H1 (cell line): ENCODE results near the gene LAMTOR4. TPM values are rescaled to one million over a fixed set of nuclear protein-coding genes. Genes with fewer than 3 reads are reported as not detected.

Experiments
- CTCF ChIA-PET: fragments of 300-600 bp; sonication (Branson Sonifier 250); formaldehyde crosslinking; loops from one replicate; lab custom pipeline; 2021; ENCODE audit not compliant: partially characterized antibody; lab: Charles Lee
- POLR2A ChIA-PET: fragments of 300-600 bp; sonication (Branson Sonifier 250); formaldehyde crosslinking; loops from one replicate; lab custom pipeline; 2021; ENCODE audit warnings: inconsistent platforms; ENCODE audit not compliant: partially characterized antibody; lab: Charles Lee
- DNase-seq, 2 experiments: peaks; one replicate each; pipeline versions ENCODE4 v3.0.0 to v3.0.0-alpha.2; 2010 to 2022; ENCODE audit warnings: low spot score in 2 of 2, low read depth in 1 of 2, mixed read lengths in 1 of 2
- FAIRE-seq: peaks from 2 replicates; lab custom pipeline; 2011; peaks lifted over from hg19 to GRCh38; lab: Jason Lieb, UNC
- H2AFZ ChIP-seq: 2 replicates; pipeline ENCODE4 v1.8.1; 2012; ENCODE audit warnings: low read length, inconsistent platforms
- H2AK5ac ChIP-seq: 2 replicates; pipeline ENCODE4 v1.6.1; 2013; ENCODE audit warnings: low read depth, low read length
- H2BK120ac ChIP-seq: replicated peaks from 2 replicates; pipeline ENCODE3; 2013; ENCODE audit warnings: low read depth, low read length, inconsistent platforms
- H2BK12ac ChIP-seq: 2 replicates; pipeline ENCODE4 v1.6.1; 2013; ENCODE audit warnings: low read depth, low read length
- H2BK15ac ChIP-seq: 2 replicates; pipeline ENCODE4 v1.6.1; 2013; ENCODE audit warnings: low read length
- H2BK20ac ChIP-seq: 2 replicates; pipeline ENCODE4 v1.6.1; 2013; ENCODE audit warnings: low read length
- H2BK5ac ChIP-seq: 2 replicates; pipeline ENCODE4 v1.6.1; 2013; ENCODE audit warnings: low read depth, low read length
- H3K14ac ChIP-seq: 2 replicates; pipeline ENCODE4 v1.6.1; 2013; ENCODE audit warnings: inconsistent platforms; ENCODE audit not compliant: insufficient read length
- H3K18ac ChIP-seq: 2 replicates; pipeline ENCODE4 v1.6.1; 2013; ENCODE audit warnings: low read length; ENCODE audit errors: extremely low read depth
- H3K23ac ChIP-seq: 2 replicates; pipeline ENCODE4 v1.6.1; 2013; ENCODE audit warnings: inconsistent platforms; ENCODE audit not compliant: insufficient read length
- H3K23me2 ChIP-seq: 2 replicates; pipeline ENCODE4 v1.6.1; 2013; ENCODE audit warnings: low read depth, low read length
- H3K27ac ChIP-seq: 2 replicates; pipeline ENCODE4 v1.6.1; 2011; ENCODE audit warnings: low read depth, low read length, inconsistent platforms
- H3K27me3 ChIP-seq, 4 experiments: replicated peaks in 1 of 4; 1 replicate in 1 of 4; 2 replicates in 3 of 4; pipeline versions ENCODE4 v1.6.1 to v1.8.1; 2011 to 2013; ENCODE audit warnings: low read length in 3 of 4, mild to moderate bottlenecking in 3 of 4, inconsistent platforms in 2 of 4, mixed read lengths in 2 of 4, moderate library complexity in 1 of 4; ENCODE audit not compliant: control insufficient read depth in 3 of 4, insufficient read depth in 3 of 4; ENCODE audit errors: extremely low read depth in 1 of 4
- H3K36me3 ChIP-seq, 4 experiments: 2 replicates each; pipeline versions ENCODE4 v1.6.1 to v1.8.1; 2011 to 2013; ENCODE audit warnings: mild to moderate bottlenecking in 4 of 4, low read length in 3 of 4, moderate library complexity in 2 of 4, control low read depth in 1 of 4, inconsistent platforms in 1 of 4; ENCODE audit not compliant: insufficient read depth in 4 of 4, control insufficient read depth in 2 of 4
- H3K4ac ChIP-seq: replicated peaks from 2 replicates; pipeline ENCODE3; 2013; ENCODE audit warnings: low read length, low read depth, mixed read lengths, inconsistent platforms; ENCODE audit not compliant: insufficient read length
- H3K4me1 ChIP-seq, 4 experiments: replicated peaks in 1 of 4; 1 replicate in 1 of 4; 2 replicates in 3 of 4; pipeline versions ENCODE4 v1.6.1 to v1.8.1; 2011 to 2013; ENCODE audit warnings: low read length in 3 of 4, inconsistent platforms in 2 of 4, mixed read lengths in 1 of 4; ENCODE audit not compliant: insufficient read depth in 4 of 4, control insufficient read depth in 3 of 4
- H3K4me2 ChIP-seq, 2 experiments: 2 replicates each; pipeline versions ENCODE4 v1.6.1 to v1.8.1; 2011 to 2013; ENCODE audit warnings: low read depth in 2 of 2, low read length in 2 of 2, control low read depth in 1 of 2, inconsistent platforms in 1 of 2, mild to moderate bottlenecking in 1 of 2; ENCODE audit not compliant: insufficient read depth in 1 of 2
- H3K4me3 ChIP-seq, 4 experiments: fragments of 200-600, 300-600 bp in 1 of 4; sonication (generic), shearing (Covaris generic), sonication (Bioruptor Twin) in 1 of 4; 2 replicates each; pipeline versions ENCODE4 v1.5.1 to v1.8.1; 2011 to 2016; ENCODE audit warnings: low read length in 4 of 4, low read depth in 3 of 4, control low read depth in 2 of 4, inconsistent platforms in 2 of 4, mild to moderate bottlenecking in 2 of 4, mixed read lengths in 1 of 4, moderate library complexity in 1 of 4; ENCODE audit not compliant: insufficient read depth in 2 of 4; ENCODE audit errors: extremely low read depth in 1 of 4
- H3K56ac ChIP-seq: replicated peaks from 2 replicates; pipeline ENCODE3; 2013; ENCODE audit warnings: low read depth, mild to moderate bottlenecking, mixed read lengths, low read length, inconsistent platforms; ENCODE audit not compliant: insufficient read length
- H3K79me1 ChIP-seq: 2 replicates; pipeline ENCODE4 v1.6.1; 2013; ENCODE audit warnings: low read depth, low read length, control low read depth
- H3K79me2 ChIP-seq, 2 experiments: 2 replicates each; pipeline versions ENCODE4 v1.6.1 to v1.8.1; 2012 to 2013; ENCODE audit warnings: low read length in 2 of 2, mild to moderate bottlenecking in 2 of 2, inconsistent platforms in 1 of 2; ENCODE audit not compliant: insufficient read depth in 2 of 2, control insufficient read depth in 1 of 2
- H3K9ac ChIP-seq, 4 experiments: replicated peaks in 1 of 4; 1 replicate in 1 of 4; 2 replicates in 3 of 4; pipeline versions ENCODE4 v1.6.1 to v1.8.1; 2011 to 2013; ENCODE audit warnings: low read depth in 3 of 4, low read length in 3 of 4, control low read depth in 2 of 4, mild to moderate bottlenecking in 2 of 4, moderate library complexity in 2 of 4, inconsistent platforms in 1 of 4; ENCODE audit errors: extremely low read depth in 1 of 4
- H3K9me3 ChIP-seq, 2 experiments: 2 replicates each; pipeline versions ENCODE4 v1.6.1 to v1.8.1; 2012 to 2013; ENCODE audit warnings: mild to moderate bottlenecking in 2 of 2, moderate library complexity in 2 of 2, control low read depth in 1 of 2, inconsistent platforms in 1 of 2, low read depth in 1 of 2, low read length in 1 of 2, mixed read lengths in 1 of 2; ENCODE audit not compliant: insufficient read depth in 2 of 2
- H4K20me1 ChIP-seq, 2 experiments: replicated peaks in 1 of 2; 2 replicates each; pipeline versions ENCODE3 to v1.8.1; 2011 to 2013; ENCODE audit warnings: inconsistent platforms in 2 of 2, low read length in 2 of 2, mild to moderate bottlenecking in 1 of 2; ENCODE audit not compliant: insufficient read depth in 2 of 2, control insufficient read depth in 1 of 2
- H4K5ac ChIP-seq: 2 replicates; pipeline ENCODE4 v1.6.1; 2013; ENCODE audit warnings: low read length, low read depth, mixed read lengths, inconsistent platforms; ENCODE audit not compliant: insufficient read length
- H4K8ac ChIP-seq: 2 replicates; pipeline ENCODE4 v1.8.0; 2013; ENCODE audit warnings: mild to moderate bottlenecking, moderate library complexity, low read length, inconsistent platforms; ENCODE audit not compliant: insufficient read depth; ENCODE audit errors: extremely low read depth
- H4K91ac ChIP-seq: replicated peaks from 2 replicates; pipeline ENCODE3; 2013; ENCODE audit warnings: low read length, mixed read lengths, inconsistent platforms; ENCODE audit not compliant: insufficient read length
- ASH2L ChIP-seq: fragments of 200-600, 300-600 bp; sonication (generic); IDR thresholded peaks from one replicate; pipeline ENCODE4 v1.7.1; 2017; ENCODE audit warnings: low read length
- BACH1 ChIP-seq: IDR thresholded peaks from 2 replicates; pipeline ENCODE4 v1.6.1; 2012; ENCODE audit warnings: low read length, improper control_type of control experiment
- BCL11A ChIP-seq, 2 experiments: IDR thresholded peaks; one replicate each; pipeline ENCODE4 v1.6.1; 2011; ENCODE audit warnings: low read depth in 2 of 2, low read length in 2 of 2, mild to moderate bottlenecking in 2 of 2
- CHD2 ChIP-seq: IDR thresholded peaks from 2 replicates; pipeline ENCODE4 v1.6.1; 2012; ENCODE audit warnings: low read length, improper control_type of control experiment
- CTCF ChIP-seq, 3 experiments: IDR thresholded peaks; 1 replicate in 2 of 3; 2 replicates in 1 of 3; pipeline versions ENCODE4 v1.5.1 to v1.6.1; 2011; ENCODE audit warnings: low read length in 3 of 3, mild to moderate bottlenecking in 3 of 3, inconsistent platforms in 2 of 3, low read depth in 1 of 3, moderate library complexity in 1 of 3; ENCODE audit not compliant: insufficient read depth in 1 of 3; ENCODE audit errors: control extremely low read depth in 1 of 3
- KDM1A ChIP-seq: fragments of 200-600, 300-600 bp; sonication (generic); IDR thresholded peaks from 2 replicates; pipeline ENCODE4 v1.7.1; 2016; ENCODE audit warnings: mild to moderate bottlenecking, low read length, borderline replicate concordance
- KDM5A ChIP-seq: fragments of 200-600 bp; IDR thresholded peaks from 2 replicates; pipeline ENCODE4 v1.7.1; 2012; ENCODE audit warnings: mild to moderate bottlenecking, low read length, inconsistent platforms, mixed read lengths
- SIRT6 ChIP-seq: IDR thresholded peaks from one replicate; pipeline ENCODE4 v1.7.1; 2012; ENCODE audit warnings: low read length, inconsistent platforms
- TAF1 ChIP-seq: IDR thresholded peaks from 2 replicates; pipeline ENCODE4 v1.6.1; 2011; ENCODE audit warnings: mild to moderate bottlenecking, low read depth, low read length
- TCF12 ChIP-seq: IDR thresholded peaks from 2 replicates; pipeline ENCODE4 v1.6.1; 2011; ENCODE audit warnings: low read depth, mild to moderate bottlenecking, low read length
- WGBS, 2 experiments: shearing (Covaris generic) in 1 of 2; methylation state at CpG; one replicate each; pipeline versions ENCODE4 v1.1.6 to v1.1.7; 2013 to 2015; ENCODE audit warnings: low lambda C conversion rate in 2 of 2, mixed read lengths in 2 of 2, inconsistent platforms in 1 of 2, low coverage in 1 of 2, missing lambda C conversion rate in 1 of 2; ENCODE audit not compliant: insufficient replicate concordance in 2 of 2, insufficient coverage in 1 of 2, insufficient read length in 1 of 2; ENCODE audit errors: extremely low coverage in 1 of 2, missing lambda C conversion rate in 1 of 2; 5-methylcytosine and 5-hydroxymethylcytosine counted together
- polyA plus RNA-seq, 7 experiments: library from polyadenylated mRNA; depleted of rRNA in 3 of 7; stranded (reverse) in 5 of 7; unstranded in 2 of 7; fragments of >200 nt in 5 of 7; fragments of 200-250 nt in 2 of 7; gene quantifications; 1 replicate in 5 of 7; 2 replicates in 1 of 7; 4 replicates in 1 of 7; pipeline versions ENCODE4 v1.2.1 to v1.2.3, GENCODE V29; 2011 to 2013; ENCODE audit warnings: missing spikeins in 2 of 7, mixed read lengths in 2 of 7
- total RNA-seq: library from RNA; stranded (reverse); fragmentation: NEBNext Ultra II Directional; extraction: Animal tissue kit (Norgen Biotek cat#: 25700); gene quantifications from 2 replicates; pipeline ENCODE4 v1.2.1, GENCODE V29; 2021

Gene LAMTOR4
- total and polyA plus RNA-seq, 2 of the 8 experiments (the other 6 are each of a cell fraction or from before 2014, with no cell fraction given) = 153 to 622 TPM

GRCh38 chr7:100173806-100174495, 25.2 kb downstream of the LAMTOR4 start:
- H4K8ac ChIP-seq = no peak overlapping the region
- H2BK20ac ChIP-seq = no peak overlapping the region
- H2AFZ ChIP-seq = no peak overlapping the region
- H3K9ac ChIP-seq = no peak overlapping the region
- H3K56ac ChIP-seq = no peak overlapping the region
- no peak overlapping the region for H2BK5ac ChIP-seq
- DNase-seq = no peak
- H3K9me3 ChIP-seq = peaks cover 0 to 5% of the 10 kb centered on the region in 2 experiments; a peak in 1 of 4 replicates
- ChIA-PET CTCF (interaction anchor here (2.1 to 11.2 kb wide), 2 partner anchors 36 to 42 kb away, joined by 4 to 94 read pairs; no protein-coding TSS in a partner anchor), POLR2A (interaction anchor here (0.6 to 11.0 kb wide), 4 partner anchors 13 to 69 kb away, joined by 3 to 145 read pairs (median 4); partner anchors contain the start of gene TRAPPC14)
- H3K27me3 ChIP-seq = peaks cover 0 to 13% (median 9%) of the 10 kb centered on the region in 4 experiments; a peak in 6 of 7 replicates
- no peak overlapping the region for H2BK12ac ChIP-seq
- no peak overlapping the region for H3K27ac ChIP-seq
- TF ChIP-seq KDM5A (no peak), TCF12 (no peak), ASH2L (no peak), SIRT6 (no peak), BACH1 (no peak), KDM1A (no peak), CHD2 (no peak), TAF1 (no peak), CTCF (IDR thresholded peaks at IDR 0.05; ENCODE audit: control extremely low read depth in 1 of 3, insufficient read depth in 1 of 3, low read depth in 1 of 3, low read length in 3 of 3) (no peak), BCL11A (IDR thresholded peaks at IDR 0.05; ENCODE audit: low read depth in 2 of 2, low read length in 2 of 2) (no peak)
- H3K79me2 ChIP-seq = peaks cover 0 to 7% of the 10 kb centered on the region in 2 experiments; a peak in 2 of 4 replicates
- no peak overlapping the region for H2BK15ac ChIP-seq
- no peak overlapping the region for H2BK120ac ChIP-seq
- no peak overlapping the region for H3K18ac ChIP-seq
- no peak overlapping the region for H4K5ac ChIP-seq
- H4K20me1 ChIP-seq = peaks cover 0 to 18% of the 10 kb centered on the region in 2 experiments
- no peaks in the 10 kb centered on the region; the same call in 1 of the 2 replicates for H3K79me1 ChIP-seq
- H3K4me3 ChIP-seq = no peak overlapping the region
- no peak overlapping the region for H2AK5ac ChIP-seq
- no peak for FAIRE-seq
- no peak overlapping the region for H3K23ac ChIP-seq
- H4K91ac ChIP-seq = no peak overlapping the region
- peaks cover 5 to 21% (median 15%) of the 10 kb centered on the region in 4 experiments for H3K4me1 ChIP-seq
- peaks cover 0 to 8% (median 1%) of the 10 kb centered on the region in 4 experiments; a peak in 3 of 8 replicates for H3K36me3 ChIP-seq
- no peak overlapping the region for H3K14ac ChIP-seq
- H3K23me2 ChIP-seq = peaks cover 13% of the 10 kb centered on the region
- H3K4me2 ChIP-seq = no peak overlapping the region
- no peak overlapping the region for H3K4ac ChIP-seq
- 81% methylated on average over 10 of the region's 11 CpGs; no CpG with 5 or more reads in 1 of the 2 experiments for WGBS, 2 experiments
